Transverse colon (tissue), 3 donors: Measurements from ENCODE around the gene SNX8.

ENCODE experiments used
- CTCF ChIP-seq, 5 experiments: fragments of 200-600 bp in 3 of 5; fragments of 450-650 bp in 2 of 5; sonication (generic) in 3 of 5; IDR thresholded peaks; 1 replicate in 2 of 5; 2 replicates in 3 of 5; pipeline ENCODE4 v1.5.1; 2016 to 2017; ENCODE audit warnings: antibody characterized with exemption in 5 of 5, inconsistent platforms in 3 of 5, mild to moderate bottlenecking in 2 of 5, moderate library complexity in 1 of 5
- POLR2A ChIP-seq: fragments of 450-650 bp; IDR thresholded peaks from one replicate; pipeline ENCODE4 v1.6.1; 2016; ENCODE audit warnings: antibody characterized with exemption, mild to moderate bottlenecking, moderate library complexity

DNA sequence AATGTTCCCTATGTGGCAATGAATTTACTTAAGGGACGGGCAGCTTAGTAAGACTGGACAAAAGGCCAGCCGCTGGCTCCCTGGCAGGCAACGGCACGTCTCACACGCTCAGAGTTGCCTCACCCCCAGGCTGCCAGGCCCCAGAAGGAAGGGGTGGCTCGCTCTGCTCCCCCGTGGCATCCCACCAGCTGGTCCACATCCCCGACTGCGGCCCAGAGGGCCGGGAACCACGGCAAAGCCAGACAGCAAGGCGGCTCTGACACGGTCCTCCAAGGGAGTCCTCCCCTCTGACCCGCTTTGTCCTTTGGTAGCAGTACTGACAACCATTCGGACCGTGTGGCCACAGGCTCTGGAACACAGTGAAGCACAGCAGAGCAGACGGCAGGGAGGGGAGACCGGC lies 38.1 kb downstream of the SNX8 start:
- TF ChIP-seq CTCF (IDR thresholded peaks at IDR 0.05), result no peak
- no peak for TF ChIP-seq POLR2A
